H1 (cell line): Measurements from ENCODE around the gene PCDHGB7. TPM values are rescaled to one million over a fixed set of nuclear protein-coding genes. Genes with fewer than 3 reads are reported as not detected.

Experiments
- polyA plus RNA-seq, 7 experiments: library from polyadenylated mRNA; depleted of rRNA in 3 of 7; stranded (reverse) in 5 of 7; unstranded in 2 of 7; fragments of >200 nt in 5 of 7; fragments of 200-250 nt in 2 of 7; gene quantifications; 1 replicate in 5 of 7; 2 replicates in 1 of 7; 4 replicates in 1 of 7; pipeline versions ENCODE4 v1.2.1 to v1.2.3, GENCODE V29; 2011 to 2013; ENCODE audit warnings: missing spikeins in 2 of 7, mixed read lengths in 2 of 7
- total RNA-seq: library from RNA; stranded (reverse); fragmentation: NEBNext Ultra II Directional; extraction: Animal tissue kit (Norgen Biotek cat#: 25700); gene quantifications from 2 replicates; pipeline ENCODE4 v1.2.1, GENCODE V29; 2021

PCDHGB7 gene
- total and polyA plus RNA-seq, 2 of the 8 experiments (the other 6 are each of a cell fraction or from before 2014, with no cell fraction given), result 4.1 to 9.5 TPM

Other genes with a start within 250 kb of the PCDHGB7 start
Only the 30 nearest of the 37 such genes appear.
- 0.86 and 1.4 TPM in 2 replicates for gene PCDHB11, start 218.1 kb upstream of the PCDHGB7 start, total RNA-seq
- gene PCDHB11, start 218.1 kb upstream of the PCDHGB7 start, polyA plus RNA-seq (2011; rRNA removed), result 0.50 and 0.63 TPM in 2 replicates
- gene PCDHB12, start 209.0 kb upstream of the PCDHGB7 start, total RNA-seq, result 2.0 and 3.0 TPM in 2 replicates
- 1.1 and 1.9 TPM in 2 replicates for gene PCDHB12, start 209.0 kb upstream of the PCDHGB7 start, polyA plus RNA-seq (2011; rRNA removed)
- gene PCDHB13, start 203.8 kb upstream of the PCDHGB7 start, total RNA-seq, result 1.1 and 1.4 TPM in 2 replicates
- 1.1 and 1.5 TPM in 2 replicates for gene PCDHB13, start 203.8 kb upstream of the PCDHGB7 start, polyA plus RNA-seq (2011; rRNA removed)
- gene PCDHB14, start 194.3 kb upstream of the PCDHGB7 start, total RNA-seq, result 2.7 and 2.9 TPM in 2 replicates
- 2.5 and 2.7 TPM in 2 replicates for gene PCDHB14, start 194.3 kb upstream of the PCDHGB7 start, polyA plus RNA-seq (2011; rRNA removed)
- gene PCDHB15, start 172.3 kb upstream of the PCDHGB7 start, total RNA-seq, result 3.9 and 4.0 TPM in 2 replicates
- 2.8 and 4.9 TPM in 2 replicates for gene PCDHB15, start 172.3 kb upstream of the PCDHGB7 start, polyA plus RNA-seq (2011; rRNA removed)
- gene SLC25A2, start 113.6 kb upstream of the PCDHGB7 start, total RNA-seq, result not detected in 2 replicates
- gene SLC25A2, start 113.6 kb upstream of the PCDHGB7 start, polyA plus RNA-seq (2011; rRNA removed), result 0.05 TPM in 1 of 2 replicates, not detected in the other
- gene TAF7, start 96.9 kb upstream of the PCDHGB7 start, total RNA-seq, result 99.4 and 101 TPM in 2 replicates
- 23.6 and 29.8 TPM in 2 replicates for gene TAF7, start 96.9 kb upstream of the PCDHGB7 start, polyA plus RNA-seq (2011; rRNA removed)
- gene PCDHGA1, start 87.2 kb upstream of the PCDHGB7 start, total RNA-seq, result 0.84 and 0.89 TPM in 2 replicates
- gene PCDHGA1, start 87.2 kb upstream of the PCDHGB7 start, polyA plus RNA-seq (2011; rRNA removed), result 0.57 and 1.1 TPM in 2 replicates
- 0.31 and 0.32 TPM in 2 replicates for gene PCDHGA2, start 78.9 kb upstream of the PCDHGB7 start, total RNA-seq
- gene PCDHGA2, start 78.9 kb upstream of the PCDHGB7 start, polyA plus RNA-seq (2011; rRNA removed), result 0.39 and 0.61 TPM in 2 replicates
- 0.25 and 0.39 TPM in 2 replicates for gene PCDHGA3, start 73.8 kb upstream of the PCDHGB7 start, total RNA-seq
- gene PCDHGA3, start 73.8 kb upstream of the PCDHGB7 start, polyA plus RNA-seq (2011; rRNA removed), result 0.15 and 0.30 TPM in 2 replicates
- 2.8 and 3.9 TPM in 2 replicates for gene PCDHGB1, start 67.6 kb upstream of the PCDHGB7 start, total RNA-seq
- 1.3 and 2.0 TPM in 2 replicates for gene PCDHGB1, start 67.6 kb upstream of the PCDHGB7 start, polyA plus RNA-seq (2011; rRNA removed)
- 1.9 and 2.5 TPM in 2 replicates for gene PCDHGA4, start 62.7 kb upstream of the PCDHGB7 start, total RNA-seq
- gene PCDHGA4, start 62.7 kb upstream of the PCDHGB7 start, polyA plus RNA-seq (2011; rRNA removed), result 1.4 and 1.7 TPM in 2 replicates
- gene PCDHGB2, start 57.7 kb upstream of the PCDHGB7 start, total RNA-seq, result 2.8 and 2.9 TPM in 2 replicates
- gene PCDHGB2, start 57.7 kb upstream of the PCDHGB7 start, polyA plus RNA-seq (2011; rRNA removed), result 1.9 TPM in 2 replicates
- gene PCDHGA5, start 53.5 kb upstream of the PCDHGB7 start, total RNA-seq, result 1.0 and 1.3 TPM in 2 replicates
- gene PCDHGA5, start 53.5 kb upstream of the PCDHGB7 start, polyA plus RNA-seq (2011; rRNA removed), result 1.1 TPM in 2 replicates
- gene PCDHGB3, start 47.4 kb upstream of the PCDHGB7 start, total RNA-seq, result 1.3 and 1.6 TPM in 2 replicates
- gene PCDHGB3, start 47.4 kb upstream of the PCDHGB7 start, polyA plus RNA-seq (2011; rRNA removed), result 1.9 and 2.0 TPM in 2 replicates
- 1.3 and 1.4 TPM in 2 replicates for gene PCDHGA6, start 43.8 kb upstream of the PCDHGB7 start, total RNA-seq
- 2.0 TPM in 2 replicates for gene PCDHGA6, start 43.8 kb upstream of the PCDHGB7 start, polyA plus RNA-seq (2011; rRNA removed)
- 0.73 and 1.1 TPM in 2 replicates for gene PCDHGA7, start 34.9 kb upstream of the PCDHGB7 start, total RNA-seq
- 0.39 and 0.55 TPM in 2 replicates for gene PCDHGA7, start 34.9 kb upstream of the PCDHGB7 start, polyA plus RNA-seq (2011; rRNA removed)
- 7.8 and 9.1 TPM in 2 replicates for gene PCDHGB4, start 30.0 kb upstream of the PCDHGB7 start, total RNA-seq
- gene PCDHGB4, start 30.0 kb upstream of the PCDHGB7 start, polyA plus RNA-seq (2011; rRNA removed), result 8.0 and 9.7 TPM in 2 replicates
- 1.4 and 1.7 TPM in 2 replicates for gene PCDHGA8, start 25.0 kb upstream of the PCDHGB7 start, total RNA-seq
- gene PCDHGA8, start 25.0 kb upstream of the PCDHGB7 start, polyA plus RNA-seq (2011; rRNA removed), result 0.79 and 1.2 TPM in 2 replicates
- gene PCDHGB5, start 19.7 kb upstream of the PCDHGB7 start, total RNA-seq, result 1.9 and 2.6 TPM in 2 replicates
- 1.1 and 1.7 TPM in 2 replicates for gene PCDHGB5, start 19.7 kb upstream of the PCDHGB7 start, polyA plus RNA-seq (2011; rRNA removed)
- gene PCDHGA9, start 14.9 kb upstream of the PCDHGB7 start, total RNA-seq, result 1.1 and 1.2 TPM in 2 replicates
- gene PCDHGA9, start 14.9 kb upstream of the PCDHGB7 start, polyA plus RNA-seq (2011; rRNA removed), result 0.61 and 0.79 TPM in 2 replicates
- 3.4 and 4.1 TPM in 2 replicates for gene PCDHGB6, start 9.7 kb upstream of the PCDHGB7 start, total RNA-seq
- gene PCDHGB6, start 9.7 kb upstream of the PCDHGB7 start, polyA plus RNA-seq (2011; rRNA removed), result 4.1 and 4.3 TPM in 2 replicates
- 2.1 and 2.2 TPM in 2 replicates for gene PCDHGA10, start 4.7 kb upstream of the PCDHGB7 start, total RNA-seq
- 6.4 and 7.1 TPM in 2 replicates for gene PCDHGA10, start 4.7 kb upstream of the PCDHGB7 start, polyA plus RNA-seq (2011; rRNA removed)
- 8.2 and 8.3 TPM in 2 replicates for gene PCDHGA11, start 3.4 kb downstream of the PCDHGB7 start, total RNA-seq
- 2.2 and 2.7 TPM in 2 replicates for gene PCDHGA11, start 3.4 kb downstream of the PCDHGB7 start, polyA plus RNA-seq (2011; rRNA removed)
- gene PCDHGA12, start 12.8 kb downstream of the PCDHGB7 start, total RNA-seq, result 1.0 and 1.3 TPM in 2 replicates
- 0.88 and 1.2 TPM in 2 replicates for gene PCDHGA12, start 12.8 kb downstream of the PCDHGB7 start, polyA plus RNA-seq (2011; rRNA removed)
- 18.6 and 19.6 TPM in 2 replicates for gene PCDHGC3, start 58.3 kb downstream of the PCDHGB7 start, total RNA-seq
- 4.7 and 11.3 TPM in 2 replicates for gene PCDHGC3, start 58.3 kb downstream of the PCDHGB7 start, polyA plus RNA-seq (2011; rRNA removed)
- 2.4 and 2.6 TPM in 2 replicates for gene PCDHGC4, start 67.4 kb downstream of the PCDHGB7 start, total RNA-seq
- gene PCDHGC4, start 67.4 kb downstream of the PCDHGB7 start, polyA plus RNA-seq (2011; rRNA removed), result 2.1 and 2.8 TPM in 2 replicates
- gene PCDHGC5, start 71.4 kb downstream of the PCDHGB7 start, total RNA-seq, result 0.78 and 1.1 TPM in 2 replicates
- gene PCDHGC5, start 71.4 kb downstream of the PCDHGB7 start, polyA plus RNA-seq (2011; rRNA removed), result 0.41 and 0.66 TPM in 2 replicates
- gene DIAPH1, start 201.3 kb downstream of the PCDHGB7 start, total RNA-seq, result 107 and 114 TPM in 2 replicates
- gene DIAPH1, start 201.3 kb downstream of the PCDHGB7 start, polyA plus RNA-seq (2011; rRNA removed), result 61.2 and 70.9 TPM in 2 replicates
- gene HDAC3, start 219.2 kb downstream of the PCDHGB7 start, total RNA-seq, result 98.5 and 99.0 TPM in 2 replicates
- gene HDAC3, start 219.2 kb downstream of the PCDHGB7 start, polyA plus RNA-seq (2011; rRNA removed), result 120 and 124 TPM in 2 replicates